Skin epidermis (tissue), 12 donors: ENCODE measurements around the gene SMIM38.
"Not testable (repeated sequence)": the region's sequence is repeated elsewhere in the genome, so short reads cannot be mapped to it uniquely, and the experiment has no call there.

Experiments
- H3K27ac ChIP-seq, 21 experiments: fragments of 200-600 bp; sonication (generic) in 11 of 21; one replicate each; pipeline ENCODE4 v1.5.0; 2020; ENCODE audit warnings: mild to moderate bottlenecking in 3 of 21, inconsistent platforms in 2 of 21, moderate library complexity in 2 of 21
- H3K4me3 ChIP-seq, 7 experiments: fragments of 200-600 bp; sonication (generic) in 2 of 7; one replicate each; pipeline ENCODE4 v1.5.0; 2020; ENCODE audit warnings: inconsistent platforms in 2 of 7, mild to moderate bottlenecking in 2 of 7, moderate library complexity in 1 of 7

The SMIM38 gene

DNA sequence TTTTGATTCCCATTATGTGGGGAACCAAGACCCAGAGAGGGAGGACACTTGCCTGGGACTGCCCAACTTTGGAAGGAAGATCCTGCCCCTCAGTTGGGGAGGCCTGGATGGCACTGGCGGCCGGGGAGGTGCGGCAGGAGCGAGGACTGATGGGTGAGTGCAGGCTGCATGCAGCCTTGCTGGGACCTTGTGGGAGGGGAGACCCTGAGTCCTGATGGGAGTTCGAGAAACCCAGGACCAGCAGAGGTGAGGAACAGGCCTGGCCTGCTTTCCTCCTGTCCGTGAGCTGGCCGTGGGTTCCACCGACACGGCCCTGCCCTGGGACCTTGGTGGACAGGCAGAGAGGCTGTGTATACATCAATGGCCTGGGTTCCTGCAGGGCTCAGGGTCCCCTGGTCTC, 19.3 kb upstream of the SMIM38 start:
- Histone ChIP-seq H3K27ac (no peak overlapping the region), H3K4me3 (no peak overlapping the region)

DNA sequence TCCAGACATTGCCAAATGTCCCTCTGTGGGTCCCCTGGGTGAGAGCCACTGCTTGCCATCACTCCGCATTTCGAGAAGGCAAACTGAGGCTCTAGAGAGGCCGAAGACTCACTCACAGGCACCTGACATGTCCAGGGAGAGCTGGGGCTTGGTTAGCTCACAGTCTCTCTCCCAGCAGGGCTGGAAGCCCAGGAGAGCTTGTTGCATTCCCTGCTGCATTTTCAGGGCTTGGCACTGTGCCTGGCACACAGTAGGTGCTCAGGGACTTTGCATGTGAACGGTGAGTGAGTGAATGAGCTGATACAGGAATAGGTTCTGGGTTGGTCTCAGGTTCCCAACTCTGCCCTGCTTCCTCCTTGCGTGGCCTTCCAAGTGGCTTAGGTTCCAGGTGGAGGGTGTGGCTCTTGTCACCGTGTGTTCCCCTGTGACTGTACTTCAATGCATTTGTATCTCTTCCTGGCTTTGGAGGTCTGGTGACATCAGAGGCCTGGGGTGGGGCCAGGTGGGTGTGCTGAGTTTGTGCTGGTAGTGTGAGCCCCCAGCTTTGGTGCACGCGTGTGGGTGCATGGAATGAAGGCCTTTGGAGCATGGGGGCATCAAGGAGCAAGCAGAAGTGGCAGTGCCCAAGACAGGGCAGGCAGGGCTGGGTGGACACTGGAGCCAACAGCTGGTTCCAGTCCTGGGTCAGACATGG, 18.4 kb upstream of the SMIM38 start:
- Histone ChIP-seq H3K27ac (no peak overlapping the region), H3K4me3 (no peak overlapping the region)

DNA sequence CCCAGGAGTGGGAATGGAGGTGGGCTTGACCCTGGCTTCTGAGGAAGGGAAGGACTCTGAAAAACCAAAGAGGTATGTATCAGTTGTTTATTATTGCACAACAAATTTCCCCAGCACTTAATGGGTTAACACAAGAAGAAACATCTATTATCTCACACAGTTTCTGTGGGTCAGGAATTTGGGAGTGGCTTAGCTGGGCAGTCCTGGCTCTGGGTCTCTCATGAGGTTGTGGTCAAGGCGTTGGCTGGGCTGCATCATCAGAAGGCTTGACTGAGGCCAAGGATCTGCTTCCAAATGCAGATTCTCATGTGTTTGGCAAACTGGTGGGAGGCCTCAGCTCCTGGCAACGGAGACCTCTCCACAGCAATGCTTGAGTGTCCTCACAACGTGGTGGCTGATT, 17.5 kb upstream of the SMIM38 start:
- Histone ChIP-seq H3K4me3 (no peak overlapping the region), H3K27ac (no peak overlapping the region)

DNA sequence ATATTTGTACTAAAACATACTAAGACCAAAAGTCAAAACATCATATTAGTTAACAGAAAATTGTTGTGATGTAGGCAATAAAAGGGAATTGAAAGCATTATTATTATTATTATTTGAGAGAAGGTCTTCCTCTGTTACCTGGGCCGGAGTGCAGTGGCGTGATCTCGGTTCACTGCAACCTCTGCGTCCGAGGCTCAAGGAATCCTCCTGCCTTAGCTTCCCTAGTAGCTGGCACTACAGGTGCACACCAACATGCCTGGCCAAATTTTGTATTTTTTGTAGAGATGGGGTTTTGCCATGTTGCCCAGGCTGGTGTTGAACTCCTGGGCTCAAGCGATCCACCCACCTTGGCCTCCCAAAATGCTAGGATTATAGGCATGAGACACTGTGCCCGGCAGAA, 15.6 kb upstream of the SMIM38 start:
- not testable (repeated sequence) for H3K4me3 ChIP-seq
- peak overlapping the region in 1 of 21 experiments; percentile 23 for H3K27ac ChIP-seq

DNA sequence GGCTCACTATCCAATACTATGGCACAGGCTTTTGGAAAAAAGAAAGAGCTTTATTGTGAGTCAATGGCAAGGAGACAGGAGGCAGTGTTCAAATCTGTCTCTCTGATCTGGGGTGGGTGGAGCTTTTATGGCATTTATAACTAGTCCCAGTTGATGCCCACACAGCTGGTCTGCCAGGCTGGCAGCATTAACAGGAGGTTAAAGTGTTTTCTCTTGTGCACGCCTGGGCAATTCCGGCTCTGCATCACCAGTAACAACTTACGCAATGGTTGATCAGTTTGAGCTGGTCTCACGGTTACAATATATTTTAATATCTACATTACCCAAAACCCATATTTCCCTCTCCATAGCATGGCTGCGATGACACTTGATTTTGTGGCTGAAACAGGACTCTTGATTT, 15.1 kb upstream of the SMIM38 start:
- Histone ChIP-seq H3K4me3 (no peak overlapping the region), H3K27ac (peak overlapping the region in 2 of 21 experiments; percentile 1 to 23)

DNA sequence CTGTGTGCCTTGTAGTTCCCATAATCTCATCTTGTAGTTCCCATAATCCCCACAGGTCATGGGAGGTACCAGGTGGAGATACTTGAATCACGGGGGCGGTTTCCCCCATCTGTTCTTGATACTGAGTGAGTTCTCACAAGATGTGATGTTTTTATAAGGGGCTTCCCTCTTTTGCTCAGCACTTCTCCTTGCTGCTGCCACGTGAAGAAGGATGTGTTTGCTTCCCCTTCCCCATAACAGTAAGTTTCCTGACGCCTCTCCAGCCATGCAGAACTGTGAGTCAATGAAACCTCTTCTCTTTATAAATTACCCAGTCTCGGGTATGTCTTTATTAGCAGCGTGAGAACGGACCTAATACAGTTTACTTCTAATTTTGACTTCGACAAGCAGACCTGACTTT, 14.0 kb upstream of the SMIM38 start:
- no peak overlapping the region for H3K4me3 ChIP-seq
- no peak overlapping the region for H3K27ac ChIP-seq

DNA sequence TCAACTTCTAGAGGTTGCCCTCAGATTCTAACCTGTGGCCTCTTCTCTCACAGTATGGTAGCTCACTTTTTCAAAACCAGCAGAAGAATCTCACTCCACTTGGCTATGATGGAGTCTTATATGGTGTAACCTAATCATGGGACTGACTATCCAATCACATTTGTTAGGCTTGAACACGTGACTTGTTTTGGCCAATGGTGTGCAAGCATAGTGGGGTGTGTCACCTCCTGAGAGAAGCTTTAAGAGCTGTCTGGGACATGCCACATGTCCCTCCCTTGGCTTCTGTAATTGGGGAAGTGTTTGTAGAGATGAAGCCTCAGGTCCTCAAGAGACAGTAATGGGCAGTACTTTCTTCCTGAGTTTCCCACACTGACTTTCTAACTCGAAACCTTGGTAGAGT, 12.8 kb upstream of the SMIM38 start:
- Histone ChIP-seq H3K27ac (no peak overlapping the region), H3K4me3 (no peak overlapping the region)

DNA sequence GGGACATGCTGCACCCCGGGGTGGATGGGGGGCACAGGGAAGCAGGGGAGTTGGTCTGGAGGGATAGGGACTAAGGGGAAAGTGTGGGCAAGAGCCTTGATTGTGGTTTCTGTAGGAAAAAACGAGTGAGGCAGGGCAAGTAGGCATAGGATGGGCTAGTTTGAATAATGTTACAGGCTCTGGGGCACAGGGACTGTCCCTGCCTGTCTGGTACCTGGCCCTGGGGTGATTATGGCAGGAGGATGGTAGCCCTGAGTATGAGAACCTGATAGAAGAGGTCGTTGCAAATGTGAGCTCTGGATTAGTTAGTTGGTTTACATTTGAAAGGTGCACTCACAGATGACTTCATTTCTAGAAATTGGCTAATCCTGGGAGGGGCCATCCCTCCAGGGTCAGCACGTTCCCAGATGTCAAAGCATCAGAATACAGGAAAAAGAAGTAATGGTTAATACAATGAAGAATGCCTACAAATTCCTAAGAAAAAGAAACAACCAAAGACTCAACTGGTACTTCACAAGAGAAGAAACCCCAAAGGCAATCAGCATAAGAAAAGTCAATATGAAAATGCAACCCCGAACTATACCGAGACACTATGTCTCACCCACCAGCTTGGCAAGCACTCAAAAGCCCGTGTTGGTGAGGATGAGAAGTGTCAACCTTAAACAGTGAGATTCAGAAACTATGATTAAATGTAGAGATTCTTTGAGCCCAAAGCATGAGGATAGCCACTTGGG, 11.3 kb upstream of the SMIM38 start:
- Histone ChIP-seq H3K27ac (no peak overlapping the region), H3K4me3 (no peak overlapping the region)

DNA sequence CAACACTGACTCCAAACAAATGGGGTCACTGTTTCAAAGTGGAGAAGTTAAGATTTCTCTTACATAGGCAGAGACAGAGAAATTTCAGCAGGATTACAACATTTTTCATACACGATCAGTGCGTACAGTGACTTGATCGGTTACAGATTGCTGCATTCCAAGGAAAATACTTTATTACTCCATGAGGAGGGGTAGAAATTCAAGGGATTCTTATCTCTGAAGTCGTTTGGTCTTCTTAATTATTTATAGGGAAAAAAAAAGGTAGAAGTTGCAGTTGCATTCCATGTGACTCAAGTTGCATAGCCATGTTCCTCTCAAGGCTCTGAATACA, 10.7 kb upstream of the SMIM38 start:
- no peak overlapping the region for H3K27ac ChIP-seq
- no peak overlapping the region for H3K4me3 ChIP-seq

DNA sequence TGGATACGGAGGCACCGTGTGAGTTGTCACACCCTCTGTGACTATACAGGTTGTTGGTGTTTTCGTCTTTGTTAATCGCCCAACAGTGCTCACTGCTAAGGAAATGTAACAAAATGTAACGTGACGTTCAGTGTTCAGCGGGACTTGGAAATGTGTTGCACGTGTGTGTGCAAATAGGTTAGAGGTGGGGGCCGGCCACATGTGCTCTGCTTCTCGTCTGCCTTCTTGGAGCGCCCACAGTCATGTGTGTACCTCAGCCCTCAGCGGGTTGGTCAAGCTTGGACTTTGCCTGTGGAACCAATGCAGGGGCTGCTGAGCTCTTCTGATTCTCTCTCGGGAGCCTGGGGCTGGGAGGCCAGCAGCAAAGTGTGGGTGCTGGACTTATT, 7.4 kb upstream of the SMIM38 start:
- Histone ChIP-seq H3K4me3 (no peak overlapping the region), H3K27ac (no peak overlapping the region)

DNA sequence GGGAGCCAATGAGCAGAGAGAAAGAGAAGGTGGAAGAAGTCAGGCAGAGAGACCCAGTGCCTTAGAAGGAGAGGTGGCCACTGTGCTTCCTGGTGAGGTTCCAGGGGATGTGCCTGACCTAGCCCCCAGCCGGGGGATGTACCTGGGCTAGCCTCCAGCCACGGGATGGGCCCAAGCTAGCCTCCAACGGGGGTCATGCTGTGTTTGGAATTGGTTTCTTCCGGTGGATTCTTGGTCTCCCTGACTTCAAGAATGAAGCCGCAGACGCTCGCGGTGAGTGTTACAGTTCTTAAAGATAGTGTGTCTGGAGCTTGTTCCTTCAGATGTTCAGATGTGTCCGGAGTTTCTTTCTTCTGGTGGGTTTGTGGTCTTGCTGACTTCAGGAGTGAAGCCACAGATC, 6.9 kb upstream of the SMIM38 start:
- no peak overlapping the region for H3K27ac ChIP-seq
- H3K4me3 ChIP-seq = no peak overlapping the region

DNA sequence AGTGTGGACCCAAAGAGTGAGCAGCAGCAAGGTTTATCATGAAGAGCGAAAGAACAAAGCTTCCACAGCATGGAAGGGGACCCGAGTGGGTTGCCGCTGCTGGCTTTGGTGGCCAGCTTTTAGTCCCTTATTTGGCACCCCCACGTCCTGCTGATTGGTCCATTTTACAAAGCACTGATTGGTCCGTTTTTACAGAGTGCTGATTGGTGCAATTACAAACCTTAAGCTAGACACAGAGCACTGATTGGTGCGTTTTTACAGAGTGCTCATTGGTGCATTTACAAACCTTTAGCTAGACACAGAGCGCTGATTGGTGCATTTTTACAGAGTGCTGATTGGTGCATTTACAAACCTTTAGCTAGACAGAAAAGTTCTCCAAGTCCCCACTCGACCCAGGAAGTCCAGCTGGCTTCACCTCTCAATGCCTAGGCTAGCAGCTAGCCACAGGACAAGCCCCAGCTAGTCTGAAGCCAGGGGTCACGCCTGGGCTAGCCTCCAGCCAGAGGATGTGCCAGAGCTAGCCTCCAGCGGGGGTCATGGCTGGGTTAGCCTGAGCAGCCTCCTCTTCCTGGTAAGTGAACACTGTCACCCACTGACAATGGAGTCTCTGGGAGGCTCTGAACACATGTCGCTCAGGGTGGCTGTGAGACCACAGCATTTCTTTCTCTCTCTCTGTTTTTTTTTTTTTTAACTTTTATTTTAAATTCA, 6.2 kb upstream of the SMIM38 start:
- not testable (repeated sequence) for H3K27ac ChIP-seq

DNA sequence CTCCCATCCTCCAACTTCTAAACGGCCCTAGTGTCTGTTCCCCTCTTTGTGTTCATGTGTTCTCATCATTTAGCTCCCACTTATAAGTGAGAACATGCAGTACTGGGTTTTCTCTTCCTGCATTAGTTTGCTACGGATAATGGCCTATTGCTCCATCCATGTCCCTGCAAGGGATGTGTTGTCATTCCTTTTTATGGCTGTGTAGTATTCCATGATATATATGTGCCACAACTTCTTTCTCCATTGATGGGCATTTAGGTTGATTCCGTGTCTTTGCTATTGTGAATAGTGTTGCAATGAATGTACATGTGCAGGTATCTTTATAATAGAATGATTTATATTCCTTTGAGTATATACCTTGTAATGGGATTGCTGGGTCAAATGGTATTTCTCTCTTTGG, 5.6 kb upstream of the SMIM38 start:
- no peak overlapping the region for H3K4me3 ChIP-seq
- H3K27ac ChIP-seq = no peak overlapping the region

More for the DNA sequence above, 6.2 kb upstream of the SMIM38 start:
- not testable (repeated sequence) for H3K4me3 ChIP-seq

DNA sequence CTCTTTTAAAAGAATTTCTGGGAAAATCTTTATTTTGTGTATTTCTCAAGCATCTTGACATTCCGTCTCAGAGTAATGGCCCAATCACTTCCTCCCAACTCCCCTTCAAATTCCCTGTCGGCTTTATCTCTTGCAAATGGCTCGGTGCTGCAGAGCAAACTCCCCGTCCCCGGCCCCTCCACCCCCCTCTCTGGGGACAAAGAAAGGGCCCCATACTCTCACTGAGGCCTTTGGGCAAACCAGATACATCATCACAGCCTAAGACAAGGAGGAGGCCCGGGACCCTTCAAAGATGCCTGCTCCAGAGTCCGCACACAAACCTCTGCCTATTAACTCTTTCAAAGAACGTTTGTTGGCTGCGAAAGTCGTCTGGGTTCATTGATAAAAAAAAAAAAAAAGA, 3.9 kb upstream of the SMIM38 start:
- Histone ChIP-seq H3K4me3 (no peak overlapping the region), H3K27ac (no peak overlapping the region)

DNA sequence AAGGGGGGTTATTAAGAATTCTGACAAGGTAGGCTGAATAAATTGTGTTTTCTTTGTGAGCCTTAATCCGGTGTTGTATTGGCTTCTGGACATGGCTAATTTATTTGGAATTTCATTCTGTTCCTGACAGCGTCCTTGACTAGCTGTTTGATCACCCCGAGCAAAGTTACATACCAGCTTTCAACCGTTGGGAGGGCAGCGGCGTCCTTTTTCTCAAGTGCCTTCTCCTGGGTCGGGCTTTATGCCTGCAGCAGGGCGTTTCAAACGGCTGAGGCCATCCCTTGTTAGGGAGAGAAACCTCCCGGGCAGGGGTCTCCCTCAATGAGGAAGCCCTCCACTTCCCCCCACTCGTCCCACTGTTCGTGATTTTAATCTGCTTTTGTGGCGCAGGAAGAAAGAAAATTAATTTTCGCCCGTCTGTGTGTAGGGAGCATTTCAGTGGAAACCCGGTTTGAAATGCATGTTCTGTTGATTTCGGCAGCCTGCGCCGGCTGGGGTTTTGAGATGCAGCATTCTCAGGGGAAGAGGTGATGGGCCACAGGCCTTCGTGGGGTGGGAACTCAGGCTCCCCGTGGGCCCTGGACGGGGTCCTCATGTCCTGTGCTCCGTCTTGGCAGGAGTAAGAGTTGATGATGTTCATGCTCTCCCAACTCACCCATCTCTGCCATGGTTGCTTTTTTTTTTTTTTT, 2.9 kb upstream of the SMIM38 start:
- no peak overlapping the region for H3K4me3 ChIP-seq
- no peak overlapping the region for H3K27ac ChIP-seq

DNA sequence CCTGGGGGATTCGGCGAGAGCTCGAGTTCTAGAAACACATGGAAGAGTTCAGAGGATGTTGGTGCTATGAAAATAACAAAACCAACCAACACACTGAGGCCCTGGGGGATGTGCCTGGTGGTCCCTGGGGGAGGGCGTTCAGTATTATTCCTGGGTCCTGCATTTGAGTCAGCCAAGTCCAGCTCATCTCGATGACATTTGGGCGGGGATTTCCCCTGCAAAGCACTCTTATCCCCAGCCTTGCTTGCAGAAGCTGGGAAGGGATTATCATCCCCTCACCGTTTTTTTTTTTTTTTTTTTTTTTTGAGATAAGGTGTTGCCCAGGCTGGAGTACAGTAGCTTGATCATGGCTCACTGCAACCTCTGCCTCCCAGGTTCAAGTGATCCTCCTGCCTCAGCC, 2.1 kb upstream of the SMIM38 start:
- Histone ChIP-seq H3K4me3 (no peak overlapping the region), H3K27ac (no peak overlapping the region)

DNA sequence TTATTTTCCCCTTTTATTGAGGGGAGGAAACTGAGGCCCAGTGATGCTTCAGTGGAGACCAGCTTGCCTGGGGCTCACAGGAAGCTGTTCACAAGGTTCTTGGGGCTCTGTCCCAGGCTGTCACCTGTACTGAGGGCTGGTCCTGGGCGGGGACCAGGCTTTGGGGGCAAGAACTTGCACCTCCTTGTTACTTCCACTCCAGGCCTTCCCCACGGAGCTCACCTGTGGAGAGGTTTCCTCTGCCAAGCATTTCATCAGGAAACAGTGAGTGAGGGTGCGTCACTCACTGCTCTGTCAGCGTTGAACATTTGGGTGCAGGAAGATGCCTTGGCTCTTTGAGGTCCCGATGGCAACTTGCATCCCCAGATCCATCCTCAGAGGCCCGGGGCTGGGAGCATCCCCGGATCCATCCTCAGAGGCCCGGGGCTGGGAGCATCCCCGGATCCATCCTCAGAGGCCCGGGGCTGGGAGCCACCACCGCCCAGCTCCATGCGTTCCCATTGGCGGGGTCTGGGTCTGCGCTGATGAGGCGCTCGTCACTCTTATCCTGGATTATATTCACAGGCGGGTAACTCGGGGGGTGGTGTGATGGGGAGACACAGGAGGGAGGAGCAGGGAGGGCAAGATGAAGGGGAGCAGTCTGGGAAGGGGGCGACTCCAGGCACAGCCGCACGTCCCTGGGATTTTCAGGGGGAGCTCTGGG, 1.4 kb upstream of the SMIM38 start:
- Histone ChIP-seq H3K27ac (no peak overlapping the region), H3K4me3 (no peak overlapping the region)

DNA sequence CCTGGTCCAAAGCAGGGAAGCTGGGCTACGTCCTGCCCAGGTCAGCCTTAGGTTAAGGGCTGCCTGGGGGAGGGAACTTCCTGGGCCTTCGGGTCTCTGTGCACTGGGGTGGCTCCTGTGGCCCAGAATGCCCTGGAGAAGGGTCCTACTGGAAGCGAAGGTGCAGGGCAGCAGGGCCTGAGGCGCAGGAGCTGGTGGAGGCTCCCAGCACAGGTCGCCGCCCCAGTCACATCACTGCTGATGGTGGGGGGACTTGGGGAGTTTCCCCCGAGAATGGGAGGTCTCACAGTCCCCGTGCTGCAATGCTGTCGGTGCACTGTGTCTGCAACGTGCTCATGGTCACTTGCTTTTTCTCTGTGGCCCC, 815 bp upstream of the SMIM38 start:
- Histone ChIP-seq H3K4me3 (no peak overlapping the region), H3K27ac (no peak overlapping the region)

DNA sequence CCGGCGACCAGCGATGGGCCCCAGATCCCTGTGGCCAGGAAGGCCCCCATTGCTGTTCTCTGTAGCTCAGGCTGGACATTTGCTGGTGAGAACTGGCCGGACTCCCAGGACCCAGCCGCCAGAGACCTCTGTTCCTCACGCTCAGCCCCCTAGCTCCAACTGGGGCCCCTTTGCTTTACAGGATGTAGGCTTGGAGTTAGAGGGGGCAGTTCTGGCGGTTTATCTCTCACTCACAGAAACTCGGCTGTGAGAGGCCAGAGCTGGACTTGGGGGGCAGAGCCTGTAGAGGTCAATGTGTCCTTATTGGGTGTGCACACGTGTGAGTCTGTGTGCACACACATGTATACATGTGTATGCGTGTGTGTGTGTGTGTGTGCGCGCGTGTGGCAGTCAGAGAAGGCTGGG, 502 bp downstream of the SMIM38 start:
- H3K27ac ChIP-seq = peak overlapping the region in 5 of 21 experiments; percentile 8 to 65 (median 37)
- H3K4me3 ChIP-seq = no peak overlapping the region

DNA sequence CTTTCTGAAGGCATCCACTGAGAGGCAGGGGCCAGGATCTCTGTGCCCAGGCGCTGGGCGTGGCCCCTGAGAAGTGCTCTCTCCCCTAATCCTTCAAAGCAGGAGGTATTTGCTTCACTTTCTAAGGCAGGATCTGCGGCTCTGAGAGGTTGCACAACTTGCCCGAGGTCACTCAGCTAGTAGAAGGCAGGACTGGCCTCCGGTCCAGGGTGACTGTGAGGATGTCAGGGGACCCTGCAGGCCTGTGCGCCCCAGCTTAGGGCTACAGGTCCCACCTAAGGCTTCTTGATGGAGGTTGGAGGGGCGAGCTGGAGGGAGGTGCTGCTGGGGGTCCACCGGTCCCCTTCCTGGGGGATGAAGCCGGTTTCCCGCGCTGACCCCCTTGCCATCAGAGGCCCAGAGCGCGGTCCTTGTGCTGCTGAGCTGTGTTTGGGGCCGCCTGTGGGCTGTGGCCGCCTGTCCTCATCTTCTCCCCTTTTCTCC, 979 bp downstream of the SMIM38 start:
- H3K4me3 ChIP-seq = no peak overlapping the region

More for the DNA sequence above, 979 bp downstream of the SMIM38 start:
- peak overlapping the region in 12 of 21 experiments; percentile 5 to 65 (median 18) for H3K27ac ChIP-seq
